ENCODE data around the gene SERPINA5. TPM values are rescaled to one million over a fixed set of nuclear protein-coding genes. Genes with fewer than 3 reads are reported as not detected.
A peak's percentile ranks its signal among the peaks of the same experiment; 100 is the strongest.

SERPINA5 gene
- total RNA-seq, 1 donor from 2014 or later, result 2.4 TPM

- no peak overlapping the region for H3K4me3 ChIP-seq (ENCODE audit: low read depth, low read length)
- no peak for TF ChIP-seq CTCF (conservative IDR thresholded peaks at IDR 0.05; ENCODE audit: low read depth, low read length)
- DNase-seq (ENCODE audit: low read depth), result no peak
These were observed 30.0 kb downstream of the SERPINA5 start for GRCh38 chr14:94611179-94611578.

GRCh38 chr14:94612174-94612573, 30.9 kb downstream of the SERPINA5 start, which contains the start of gene SERPINA3:
Gene SERPINA3, plus strand, starts transcription at chr14:94612391. Its CDS starts 2,051 bp downstream, at chr14:94614442.
- no peak for TF ChIP-seq CTCF (conservative IDR thresholded peaks at IDR 0.05; ENCODE audit: low read depth, low read length)
- DNase-seq (ENCODE audit: low read depth), result no peak
- peak within 1 kb of the TSS; percentile 13 for H3K4me3 ChIP-seq (ENCODE audit: low read depth, low read length)

GRCh38 chr14:94612580-94613554, 31.6 kb downstream of the SERPINA5 start:
- no peak for DNase-seq (ENCODE audit: low read depth)
- H3K4me3 ChIP-seq (ENCODE audit: low read depth, low read length), result peak overlapping the region; percentile 13
- TF ChIP-seq CTCF (conservative IDR thresholded peaks at IDR 0.05; ENCODE audit: low read depth, low read length), result no peak

GRCh38 chr14:94613720-94614644, 32.8 kb downstream of the SERPINA5 start:
- H3K4me3 ChIP-seq (ENCODE audit: low read depth, low read length), result no peak overlapping the region
- no peak for TF ChIP-seq CTCF (conservative IDR thresholded peaks at IDR 0.05; ENCODE audit: low read depth, low read length)
- no peak for DNase-seq (ENCODE audit: low read depth)

GRCh38 chr14:94614802-94615201, 33.6 kb downstream of the SERPINA5 start:
- H3K4me3 ChIP-seq (ENCODE audit: low read depth, low read length), result no peak overlapping the region
- no peak for DNase-seq (ENCODE audit: low read depth)
- TF ChIP-seq CTCF (conservative IDR thresholded peaks at IDR 0.05; ENCODE audit: low read depth, low read length), result no peak

- no peak for TF ChIP-seq CTCF (conservative IDR thresholded peaks at IDR 0.05; ENCODE audit: low read depth, low read length)
- H3K4me3 ChIP-seq (ENCODE audit: low read depth, low read length), result no peak overlapping the region
- no peak for DNase-seq (ENCODE audit: low read depth)
These were observed 34.0 kb downstream of the SERPINA5 start for GRCh38 chr14:94615254-94615653.
